ENCODE data around the gene APPBP2. TPM values are rescaled to one million over a fixed set of nuclear protein-coding genes. Genes with fewer than 3 reads are reported as not detected.

APPBP2 gene
- polyA plus RNA-seq, 1 donor (not counting 4 experiments of a cell fraction or from before 2014, with no cell fraction given), result 21.1 TPM

GRCh38 chr17:60573236-60574051 lies 47.4 kb upstream of the APPBP2 start:
- Histone ChIP-seq H3K4me1 (ENCODE audit: control insufficient read depth, extremely low read depth, insufficient read depth, low read length) (no peaks in the 10 kb centered on the region), H3K9ac (ENCODE audit: control insufficient read depth, extremely low read depth, insufficient read depth, low read length) (no peak overlapping the region), H3K4me3 (ENCODE audit: control insufficient read depth in 2 of 3, extremely low read depth in 1 of 3, insufficient read depth in 2 of 3, low read depth in 1 of 3, low read length in 3 of 3) (no peak overlapping the region), H3K9me1 (ENCODE audit: control insufficient read depth, extremely low read depth, insufficient read depth, low read length) (no peaks in the 10 kb centered on the region), H3K36me3 (ENCODE audit: control insufficient read depth in 2 of 2, extremely low read depth in 1 of 2, insufficient read depth in 2 of 2, low read length in 2 of 2) (no peaks in the 10 kb centered on the region), H4K20me1 (ENCODE audit: control insufficient read depth, extremely low read depth, insufficient read depth, low read length) (no peaks in the 10 kb centered on the region), H3K27ac (ENCODE audit: control insufficient read depth, insufficient read depth, low read length) (no peak overlapping the region), H2AFZ (ENCODE audit: control insufficient read depth, low read length) (no peak overlapping the region), H3K27me3 (ENCODE audit: control insufficient read depth, extremely low read depth, insufficient read depth, low read length) (no peaks in the 10 kb centered on the region), H3K79me2 (ENCODE audit: control insufficient read depth, insufficient read depth, low read length) (no peaks in the 10 kb centered on the region), H3K9me3 (ENCODE audit: control insufficient read depth, low read depth, low read length) (no peaks in the 10 kb centered on the region), H3K4me2 (ENCODE audit: control insufficient read depth, extremely low read depth, insufficient read depth, low read depth, low read length) (no peak overlapping the region)
- TF ChIP-seq CTCF (optimal IDR thresholded peaks at IDR 0.05 in 1 of 3, IDR thresholded peaks at IDR 0.05 in 1 of 3, conservative IDR thresholded peaks at IDR 0.05 in 1 of 3; ENCODE audit: extremely low read depth in 1 of 3, insufficient read depth in 2 of 3, low read length in 3 of 3) (no peak), EZH2 (IDR thresholded peaks at IDR 0.05; ENCODE audit: low read length) (no peak)
- dilution Hi-C loops (cut with MboI; ENCODE audit: extremely low pct_ligation_motif_present, low sequenced_read_pairs), result no loop called here
- DNase-seq (ENCODE audit: low read depth, low spot score), result no peak
- no peak for FAIRE-seq

GRCh38 chr17:60565233-60565632 lies 39.2 kb upstream of the APPBP2 start:
- Histone ChIP-seq H3K36me3 (ENCODE audit: control insufficient read depth in 2 of 2, extremely low read depth in 1 of 2, insufficient read depth in 2 of 2, low read length in 2 of 2) (no peaks in the 10 kb centered on the region), H3K4me3 (ENCODE audit: control insufficient read depth in 2 of 3, extremely low read depth in 1 of 3, insufficient read depth in 2 of 3, low read depth in 1 of 3, low read length in 3 of 3) (no peak overlapping the region), H3K9ac (ENCODE audit: control insufficient read depth, extremely low read depth, insufficient read depth, low read length) (no peak overlapping the region), H3K79me2 (ENCODE audit: control insufficient read depth, insufficient read depth, low read length) (no peaks in the 10 kb centered on the region), H4K20me1 (ENCODE audit: control insufficient read depth, extremely low read depth, insufficient read depth, low read length) (no peaks in the 10 kb centered on the region), H3K4me2 (ENCODE audit: control insufficient read depth, extremely low read depth, insufficient read depth, low read depth, low read length) (no peak overlapping the region), H3K27me3 (ENCODE audit: control insufficient read depth, extremely low read depth, insufficient read depth, low read length) (no peaks in the 10 kb centered on the region), H3K9me1 (ENCODE audit: control insufficient read depth, extremely low read depth, insufficient read depth, low read length) (no peaks in the 10 kb centered on the region), H3K4me1 (ENCODE audit: control insufficient read depth, extremely low read depth, insufficient read depth, low read length) (no peaks in the 10 kb centered on the region), H2AFZ (ENCODE audit: control insufficient read depth, low read length) (no peak overlapping the region), H3K27ac (ENCODE audit: control insufficient read depth, insufficient read depth, low read length) (no peak overlapping the region), H3K9me3 (ENCODE audit: control insufficient read depth, low read depth, low read length) (no peaks in the 10 kb centered on the region)
- no peak for FAIRE-seq
- dilution Hi-C loops (cut with MboI; ENCODE audit: extremely low pct_ligation_motif_present, low sequenced_read_pairs), result no loop called here
- TF ChIP-seq CTCF (optimal IDR thresholded peaks at IDR 0.05 in 1 of 3, IDR thresholded peaks at IDR 0.05 in 1 of 3, conservative IDR thresholded peaks at IDR 0.05 in 1 of 3; ENCODE audit: extremely low read depth in 1 of 3, insufficient read depth in 2 of 3, low read length in 3 of 3) (no peak), EZH2 (IDR thresholded peaks at IDR 0.05; ENCODE audit: low read length) (no peak)
- no peak for DNase-seq (ENCODE audit: low read depth, low spot score)

Data from keratinocyte (primary cell).